ENCODE measurements around the gene HHAT. TPM values are rescaled to one million over a fixed set of nuclear protein-coding genes. Genes with fewer than 3 reads are reported as not detected.

The HHAT gene
- polyA plus RNA-seq, 1 donor from 2014 or later, result 5.3 TPM

GRCh38 chr1:210299501-210299900 is 29.2 kb upstream of the HHAT start:
- no peak overlapping the region for H3K9ac ChIP-seq (ENCODE audit: low read length)
- H4K20me1 ChIP-seq (ENCODE audit: insufficient read depth), result no peaks in the 10 kb centered on the region
- no peak overlapping the region for H3K4me3 ChIP-seq (ENCODE audit: low read length)
- H3K9me2 ChIP-seq (ENCODE audit: insufficient read depth, low read length), result no peaks in the 10 kb centered on the region
- no peaks in the 10 kb centered on the region for H3F3A ChIP-seq (ENCODE audit: insufficient read depth, low read length, poor library complexity, severe bottlenecking)
- H3K79me2 ChIP-seq (replicated peaks; ENCODE audit: insufficient read depth, low read length), result no peaks in the 10 kb centered on the region
- no peak overlapping the region for H2AFZ ChIP-seq (ENCODE audit: low read depth, low read length)
- no peaks in the 10 kb centered on the region for H3K9me3 ChIP-seq (ENCODE audit: low read length)
- H3K27ac ChIP-seq (ENCODE audit: low read length), result no peak overlapping the region
- no peak for TF ChIP-seq SMC3 (conservative IDR thresholded peaks at IDR 0.05; ENCODE audit: poor library complexity)
- TF ChIP-seq EP300 (conservative IDR thresholded peaks at IDR 0.05; ENCODE audit: poor library complexity, severe bottlenecking), result no peak
- no peak for TF ChIP-seq POLR2AphosphoS5 (IDR thresholded peaks at IDR 0.05)
- no peak for TF ChIP-seq RAD21 (conservative IDR thresholded peaks at IDR 0.05)
- no peak for TF ChIP-seq MXI1 (conservative IDR thresholded peaks at IDR 0.05; ENCODE audit: poor library complexity, severe bottlenecking)
- TF ChIP-seq REST (IDR thresholded peaks at IDR 0.05; ENCODE audit: borderline replicate concordance), result no peak
- no peak for TF ChIP-seq TAF1 (IDR thresholded peaks at IDR 0.05; ENCODE audit: low read depth)
- TF ChIP-seq EZH2 (IDR thresholded peaks at IDR 0.05; ENCODE audit: borderline replicate concordance, insufficient read depth, low read length, poor library complexity, severe bottlenecking), result no peak
- no peak for TF ChIP-seq CTCF (IDR thresholded peaks at IDR 0.05; ENCODE audit: poor library complexity, severe bottlenecking)
- no peaks in the 10 kb centered on the region for H3K27me3 ChIP-seq (ENCODE audit: insufficient read depth, low read depth, low read length)
- H3K36me3 ChIP-seq (ENCODE audit: insufficient read depth, low read length), result no peaks in the 10 kb centered on the region
- H3K4me2 ChIP-seq (ENCODE audit: low read length), result no peak overlapping the region

- Histone ChIP-seq H3F3A (ENCODE audit: insufficient read depth, low read length, poor library complexity, severe bottlenecking) (no peaks in the 10 kb centered on the region), H3K9me3 (ENCODE audit: low read length) (no peaks in the 10 kb centered on the region), H3K27ac (ENCODE audit: low read length) (no peak overlapping the region), H3K4me2 (ENCODE audit: low read length) (no peak overlapping the region), H3K36me3 (ENCODE audit: insufficient read depth, low read length) (no peaks in the 10 kb centered on the region), H3K4me3 (ENCODE audit: low read length) (no peak overlapping the region), H4K20me1 (ENCODE audit: insufficient read depth) (no peaks in the 10 kb centered on the region), H3K9me2 (ENCODE audit: insufficient read depth, low read length) (no peaks in the 10 kb centered on the region), H2AFZ (ENCODE audit: low read depth, low read length) (no peak overlapping the region), H3K9ac (ENCODE audit: low read length) (no peak overlapping the region), H3K79me2 (replicated peaks; ENCODE audit: insufficient read depth, low read length) (no peaks in the 10 kb centered on the region), H3K27me3 (ENCODE audit: insufficient read depth, low read depth, low read length) (no peaks in the 10 kb centered on the region)
- TF ChIP-seq REST (IDR thresholded peaks at IDR 0.05; ENCODE audit: borderline replicate concordance) (no peak), RAD21 (conservative IDR thresholded peaks at IDR 0.05) (no peak), POLR2AphosphoS5 (IDR thresholded peaks at IDR 0.05) (no peak), EZH2 (IDR thresholded peaks at IDR 0.05; ENCODE audit: borderline replicate concordance, insufficient read depth, low read length, poor library complexity, severe bottlenecking) (no peak), EP300 (conservative IDR thresholded peaks at IDR 0.05; ENCODE audit: poor library complexity, severe bottlenecking) (no peak), TAF1 (IDR thresholded peaks at IDR 0.05; ENCODE audit: low read depth) (no peak), MXI1 (conservative IDR thresholded peaks at IDR 0.05; ENCODE audit: poor library complexity, severe bottlenecking) (no peak), CTCF (IDR thresholded peaks at IDR 0.05; ENCODE audit: poor library complexity, severe bottlenecking) (no peak), SMC3 (conservative IDR thresholded peaks at IDR 0.05; ENCODE audit: poor library complexity) (no peak)
Measured at GRCh38 chr1:210300923-210301614, 27.6 kb upstream of the HHAT start.
